Osteoblast (primary cell): Measurements from ENCODE around the gene PTPRT. TPM values are rescaled to one million over a fixed set of nuclear protein-coding genes. Genes with fewer than 3 reads are reported as not detected.

Experiments used
- DNase-seq: peaks from one replicate; pipeline ENCODE4 v3.0.0; 2011; ENCODE audit warnings: low spot score, mixed read lengths; ENCODE audit not compliant: insufficient read length; ENCODE audit errors: missing footprints
- H2AFZ ChIP-seq: 2 replicates; pipeline ENCODE4 v1.6.0; 2011; ENCODE audit warnings: mild to moderate bottlenecking, low read length
- H3K27ac ChIP-seq: 2 replicates; pipeline ENCODE4 v1.5.1; 2011; ENCODE audit warnings: mild to moderate bottlenecking, low read depth, low read length, moderate library complexity
- H3K27me3 ChIP-seq: 2 replicates; pipeline ENCODE4 v1.6.0; 2012; ENCODE audit warnings: mild to moderate bottlenecking, control low read depth, inconsistent platforms, low read length, moderate library complexity; ENCODE audit not compliant: insufficient read depth
- H3K36me3 ChIP-seq: 2 replicates; pipeline ENCODE4 v1.5.1; 2011; ENCODE audit warnings: mild to moderate bottlenecking, low read length, control low read depth, moderate library complexity; ENCODE audit not compliant: insufficient read depth
- H3K4me1 ChIP-seq: 2 replicates; pipeline ENCODE4 v1.5.1; 2011; ENCODE audit warnings: mild to moderate bottlenecking, low read length, control low read depth, moderate library complexity; ENCODE audit not compliant: insufficient read depth
- H3K4me2 ChIP-seq: 2 replicates; pipeline ENCODE4 v1.6.0; 2011; ENCODE audit warnings: mild to moderate bottlenecking, low read length; ENCODE audit not compliant: insufficient read depth
- H3K4me3 ChIP-seq: fragments of 200-600 bp; sonication (generic); 3 replicates; pipeline ENCODE4 v1.5.1; 2012; ENCODE audit warnings: mild to moderate bottlenecking, low read length, inconsistent platforms; ENCODE audit not compliant: insufficient read depth
- H3K79me2 ChIP-seq: 2 replicates; pipeline ENCODE4 v1.6.0; 2012; ENCODE audit warnings: mild to moderate bottlenecking, low read length, control low read depth, inconsistent platforms; ENCODE audit not compliant: insufficient read depth
- H3K9me3 ChIP-seq: 2 replicates; pipeline ENCODE4 v1.5.1; 2011; ENCODE audit warnings: low read depth, low read length, control low read depth
- H4K20me1 ChIP-seq: 2 replicates; pipeline ENCODE4 v1.6.0; 2012; ENCODE audit warnings: mild to moderate bottlenecking, low read length, control low read depth; ENCODE audit not compliant: insufficient read depth
- total RNA-seq: library from RNA; depleted of rRNA; stranded (reverse); fragments of >200 nt; gene quantifications from 2 replicates; pipeline ENCODE4 v1.2.3, GENCODE V29; 2012
- TF ChIP-seq, protein P1 (sequence below): IDR thresholded peaks from 2 replicates; pipeline ENCODE4 v1.5.1; 2011; ENCODE audit warnings: mild to moderate bottlenecking, low read depth, low read length, moderate library complexity; ENCODE audit errors: extremely low read depth

The PTPRT gene
- total RNA-seq, 1 donor: not detected

DNA sequence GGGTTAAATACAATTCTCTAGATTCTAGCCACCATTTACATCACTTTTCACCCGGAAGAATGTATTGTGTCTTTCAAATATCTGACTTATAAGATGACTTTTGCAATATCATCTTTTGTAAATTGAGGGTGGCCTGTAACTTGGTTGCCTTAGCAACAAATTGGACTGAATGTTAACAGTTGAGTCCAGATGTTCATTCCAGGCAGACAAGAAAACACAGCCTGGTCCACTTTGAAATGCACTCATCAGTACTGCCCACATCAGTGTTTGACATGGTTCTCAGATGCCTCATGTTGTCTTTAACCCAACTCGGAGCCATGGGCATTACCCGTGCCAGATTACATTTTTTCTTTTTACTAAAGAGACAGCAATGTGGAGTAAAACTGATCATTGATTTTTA lies 789.9 kb downstream of the PTPRT start:
- Histone ChIP-seq H3K9me3 (no peaks in the 10 kb centered on the region), H3K4me1 (no peaks in the 10 kb centered on the region), H3K79me2 (no peaks in the 10 kb centered on the region), H3K4me2 (no peak overlapping the region), H4K20me1 (no peaks in the 10 kb centered on the region), H3K36me3 (no peaks in the 10 kb centered on the region), H3K27me3 (no peaks in the 10 kb centered on the region), H2AFZ (no peak overlapping the region), H3K4me3 (no peak overlapping the region), H3K27ac (no peak overlapping the region)
- no peak for DNase-seq
- TF ChIP-seq, protein P1, sequence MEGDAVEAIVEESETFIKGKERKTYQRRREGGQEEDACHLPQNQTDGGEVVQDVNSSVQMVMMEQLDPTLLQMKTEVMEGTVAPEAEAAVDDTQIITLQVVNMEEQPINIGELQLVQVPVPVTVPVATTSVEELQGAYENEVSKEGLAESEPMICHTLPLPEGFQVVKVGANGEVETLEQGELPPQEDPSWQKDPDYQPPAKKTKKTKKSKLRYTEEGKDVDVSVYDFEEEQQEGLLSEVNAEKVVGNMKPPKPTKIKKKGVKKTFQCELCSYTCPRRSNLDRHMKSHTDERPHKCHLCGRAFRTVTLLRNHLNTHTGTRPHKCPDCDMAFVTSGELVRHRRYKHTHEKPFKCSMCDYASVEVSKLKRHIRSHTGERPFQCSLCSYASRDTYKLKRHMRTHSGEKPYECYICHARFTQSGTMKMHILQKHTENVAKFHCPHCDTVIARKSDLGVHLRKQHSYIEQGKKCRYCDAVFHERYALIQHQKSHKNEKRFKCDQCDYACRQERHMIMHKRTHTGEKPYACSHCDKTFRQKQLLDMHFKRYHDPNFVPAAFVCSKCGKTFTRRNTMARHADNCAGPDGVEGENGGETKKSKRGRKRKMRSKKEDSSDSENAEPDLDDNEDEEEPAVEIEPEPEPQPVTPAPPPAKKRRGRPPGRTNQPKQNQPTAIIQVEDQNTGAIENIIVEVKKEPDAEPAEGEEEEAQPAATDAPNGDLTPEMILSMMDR: no peak

DNA sequence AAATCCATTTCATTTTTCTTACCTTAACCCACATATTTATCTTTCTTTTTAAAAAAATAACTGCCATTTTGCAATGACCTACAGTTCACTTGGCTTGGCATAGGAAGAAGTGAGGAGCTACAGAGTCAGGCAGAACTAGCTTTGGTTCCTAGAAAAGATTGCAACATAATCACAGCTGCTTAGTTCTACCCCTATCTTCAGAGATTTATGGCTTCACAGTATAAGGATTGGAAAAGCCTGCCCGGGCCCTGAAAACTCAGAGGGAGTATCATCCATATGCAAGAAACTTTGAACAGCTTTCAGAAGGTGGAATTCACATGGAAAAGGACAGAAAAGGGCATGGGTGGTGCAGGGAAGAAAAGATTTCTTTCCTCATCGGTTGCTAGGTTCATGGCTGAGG lies 797.3 kb downstream of the PTPRT start:
- Histone ChIP-seq H3K27ac (no peak overlapping the region), H2AFZ (no peak overlapping the region), H3K4me3 (no peak overlapping the region), H3K36me3 (no peaks in the 10 kb centered on the region), H3K4me1 (no peaks in the 10 kb centered on the region), H3K27me3 (no peaks in the 10 kb centered on the region), H3K4me2 (no peak overlapping the region), H3K79me2 (no peaks in the 10 kb centered on the region), H3K9me3 (peaks cover 2% of the 10 kb centered on the region), H4K20me1 (no peaks in the 10 kb centered on the region)
- no peak for DNase-seq
- TF ChIP-seq, protein P1: no peak

- no peaks in the 10 kb centered on the region for H3K36me3 ChIP-seq
- H3K4me2 ChIP-seq: no peak overlapping the region
- no peak overlapping the region for H3K27ac ChIP-seq
- no peak for DNase-seq
- H3K4me1 ChIP-seq: no peaks in the 10 kb centered on the region
- H3K79me2 ChIP-seq: no peaks in the 10 kb centered on the region
- H4K20me1 ChIP-seq: no peaks in the 10 kb centered on the region
- no peaks in the 10 kb centered on the region for H3K27me3 ChIP-seq
- H3K4me3 ChIP-seq: no peak overlapping the region
- peaks cover 2% of the 10 kb centered on the region for H3K9me3 ChIP-seq
- TF ChIP-seq, protein P1: no peak
- no peak overlapping the region for H2AFZ ChIP-seq
These were observed 797.9 kb downstream of the PTPRT start for GRCh38 chr20:42391807-42392206.

- H3K27me3 ChIP-seq: no peaks in the 10 kb centered on the region
- TF ChIP-seq, protein P1: no peak
- H3K4me2 ChIP-seq: no peak overlapping the region
- no peaks in the 10 kb centered on the region for H4K20me1 ChIP-seq
- H3K36me3 ChIP-seq: no peaks in the 10 kb centered on the region
- no peak overlapping the region for H3K27ac ChIP-seq
- no peak overlapping the region for H3K4me3 ChIP-seq
- no peaks in the 10 kb centered on the region for H3K9me3 ChIP-seq
- DNase-seq: no peak
- H3K4me1 ChIP-seq: no peaks in the 10 kb centered on the region
- no peaks in the 10 kb centered on the region for H3K79me2 ChIP-seq
- H2AFZ ChIP-seq: no peak overlapping the region
These were observed 809.4 kb downstream of the PTPRT start for GRCh38 chr20:42380287-42380686.
